HepG2 (cell line): ENCODE measurements around the gene DDR1.
"Not testable (repeated sequence)": the region's sequence is repeated elsewhere in the genome, so short reads cannot be mapped to it uniquely, and the experiment has no call there.

ENCODE experiments used
- EZH2 ChIP-seq: conservative IDR thresholded peaks from 2 replicates; pipeline ENCODE4 v1.6.1; 2012; ENCODE audit warnings: mild to moderate bottlenecking, low read depth, low read length, moderate library complexity
- NR2F2 ChIP-seq: IDR thresholded peaks from 2 replicates; pipeline ENCODE4 v1.6.1; 2012; ENCODE audit warnings: low read depth, inconsistent platforms, borderline replicate concordance
- POLR2AphosphoS5 ChIP-seq: IDR thresholded peaks from 2 replicates; pipeline ENCODE4 v1.6.1; 2012; ENCODE audit warnings: low read depth, low read length
- TCF12 ChIP-seq, 2 experiments: fragments of 450-650 bp in 1 of 2; sonication (generic) in 1 of 2; formaldehyde crosslinking in 1 of 2; IDR thresholded peaks; 2 replicates each; pipeline versions ENCODE4 v1.6.1 to v1.8.0; 2017 to 2022; ENCODE audit warnings: antibody characterized with exemption in 1 of 2, mild to moderate bottlenecking in 1 of 2, missing genetic modification reagents in 1 of 2, moderate library complexity in 1 of 2
- TEAD3 ChIP-seq: optimal IDR thresholded peaks from 2 replicates; pipeline ENCODE3; 2016; ENCODE audit warnings: borderline replicate concordance
- ZNF225 ChIP-seq: sonication (generic); formaldehyde crosslinking; IDR thresholded peaks from 2 replicates; pipeline ENCODE4 v1.4.0; 2020; ENCODE audit warnings: mild to moderate bottlenecking, missing genetic modification reagents
- ZNF274 ChIP-seq: sonication (generic); formaldehyde crosslinking; IDR thresholded peaks from 2 replicates; pipeline ENCODE4 v1.5.1; 2020; ENCODE audit warnings: mild to moderate bottlenecking, missing genetic modification reagents
- ZNF614 ChIP-seq: IDR thresholded peaks from 2 replicates; pipeline ENCODE4 v1.6.1; 2018; ENCODE audit warnings: missing biosample characterization, missing genetic modification reagents, inconsistent platforms, borderline replicate concordance
- TF ChIP-seq, protein P1 (sequence below): sonication (generic); formaldehyde crosslinking; IDR thresholded peaks from 2 replicates; pipeline ENCODE4 v1.5.0; 2020; ENCODE audit warnings: mild to moderate bottlenecking, missing genetic modification reagents
- TF ChIP-seq, protein P2 (sequence below): sonication (generic); formaldehyde crosslinking; IDR thresholded peaks from 2 replicates; pipeline ENCODE4 v1.5.0; 2020; ENCODE audit warnings: mild to moderate bottlenecking, missing genetic modification reagents, moderate library complexity
- TF ChIP-seq, protein P3 (sequence below): sonication (generic); formaldehyde crosslinking; IDR thresholded peaks from 2 replicates; pipeline ENCODE4 v1.8.1; 2022; ENCODE audit warnings: low read depth, mild to moderate bottlenecking, missing genetic modification reagents
- TF ChIP-seq, protein P4 (sequence below): sonication (generic); formaldehyde crosslinking; IDR thresholded peaks from 2 replicates; pipeline ENCODE4 v1.4.0; 2020; ENCODE audit warnings: missing genetic modification reagents

DNA sequence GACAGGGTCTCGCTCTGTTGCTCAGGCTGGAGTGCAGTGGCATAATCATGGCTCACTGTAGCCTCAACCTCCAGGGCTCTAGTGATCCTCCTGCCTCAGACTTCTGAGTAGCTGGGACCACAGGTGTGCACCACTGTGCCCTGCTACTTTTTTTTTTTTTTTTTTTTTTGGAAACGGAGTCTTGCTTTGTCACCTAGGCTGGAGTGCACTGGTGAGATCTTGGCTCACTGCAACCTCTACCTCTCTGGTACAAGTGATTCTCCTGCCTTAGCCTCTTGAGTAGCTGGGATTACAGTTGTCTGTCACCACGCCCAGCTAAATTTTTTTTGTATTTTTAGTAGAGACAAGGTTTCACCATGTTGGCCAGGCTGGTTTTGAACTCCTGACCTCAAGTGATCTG is 42.8 kb downstream of the DDR1 start:
- not testable (repeated sequence) for TF ChIP-seq TCF12 (IDR thresholded peaks at IDR 0.05); TCF12 (CRISPR knock-in tag; IDR thresholded peaks at IDR 0.05); TEAD3 (CRISPR knock-in tag); ZNF274 (CRISPR knock-in tag); POLR2AphosphoS5; ZNF225 (CRISPR knock-in tag); ZNF614 (CRISPR knock-in tag); NR2F2; EZH2
- TF ChIP-seq, protein P1, sequence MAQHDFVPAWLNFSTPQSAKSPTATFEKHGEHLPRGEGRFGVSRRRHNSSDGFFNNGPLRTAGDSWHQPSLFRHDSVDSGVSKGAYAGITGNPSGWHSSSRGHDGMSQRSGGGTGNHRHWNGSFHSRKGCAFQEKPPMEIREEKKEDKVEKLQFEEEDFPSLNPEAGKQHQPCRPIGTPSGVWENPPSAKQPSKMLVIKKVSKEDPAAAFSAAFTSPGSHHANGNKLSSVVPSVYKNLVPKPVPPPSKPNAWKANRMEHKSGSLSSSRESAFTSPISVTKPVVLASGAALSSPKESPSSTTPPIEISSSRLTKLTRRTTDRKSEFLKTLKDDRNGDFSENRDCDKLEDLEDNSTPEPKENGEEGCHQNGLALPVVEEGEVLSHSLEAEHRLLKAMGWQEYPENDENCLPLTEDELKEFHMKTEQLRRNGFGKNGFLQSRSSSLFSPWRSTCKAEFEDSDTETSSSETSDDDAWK (CRISPR knock-in tag), result not testable (repeated sequence)
- TF ChIP-seq, protein P2, sequence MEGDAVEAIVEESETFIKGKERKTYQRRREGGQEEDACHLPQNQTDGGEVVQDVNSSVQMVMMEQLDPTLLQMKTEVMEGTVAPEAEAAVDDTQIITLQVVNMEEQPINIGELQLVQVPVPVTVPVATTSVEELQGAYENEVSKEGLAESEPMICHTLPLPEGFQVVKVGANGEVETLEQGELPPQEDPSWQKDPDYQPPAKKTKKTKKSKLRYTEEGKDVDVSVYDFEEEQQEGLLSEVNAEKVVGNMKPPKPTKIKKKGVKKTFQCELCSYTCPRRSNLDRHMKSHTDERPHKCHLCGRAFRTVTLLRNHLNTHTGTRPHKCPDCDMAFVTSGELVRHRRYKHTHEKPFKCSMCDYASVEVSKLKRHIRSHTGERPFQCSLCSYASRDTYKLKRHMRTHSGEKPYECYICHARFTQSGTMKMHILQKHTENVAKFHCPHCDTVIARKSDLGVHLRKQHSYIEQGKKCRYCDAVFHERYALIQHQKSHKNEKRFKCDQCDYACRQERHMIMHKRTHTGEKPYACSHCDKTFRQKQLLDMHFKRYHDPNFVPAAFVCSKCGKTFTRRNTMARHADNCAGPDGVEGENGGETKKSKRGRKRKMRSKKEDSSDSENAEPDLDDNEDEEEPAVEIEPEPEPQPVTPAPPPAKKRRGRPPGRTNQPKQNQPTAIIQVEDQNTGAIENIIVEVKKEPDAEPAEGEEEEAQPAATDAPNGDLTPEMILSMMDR (CRISPR knock-in tag), result not testable (repeated sequence)
- TF ChIP-seq, protein P3, sequence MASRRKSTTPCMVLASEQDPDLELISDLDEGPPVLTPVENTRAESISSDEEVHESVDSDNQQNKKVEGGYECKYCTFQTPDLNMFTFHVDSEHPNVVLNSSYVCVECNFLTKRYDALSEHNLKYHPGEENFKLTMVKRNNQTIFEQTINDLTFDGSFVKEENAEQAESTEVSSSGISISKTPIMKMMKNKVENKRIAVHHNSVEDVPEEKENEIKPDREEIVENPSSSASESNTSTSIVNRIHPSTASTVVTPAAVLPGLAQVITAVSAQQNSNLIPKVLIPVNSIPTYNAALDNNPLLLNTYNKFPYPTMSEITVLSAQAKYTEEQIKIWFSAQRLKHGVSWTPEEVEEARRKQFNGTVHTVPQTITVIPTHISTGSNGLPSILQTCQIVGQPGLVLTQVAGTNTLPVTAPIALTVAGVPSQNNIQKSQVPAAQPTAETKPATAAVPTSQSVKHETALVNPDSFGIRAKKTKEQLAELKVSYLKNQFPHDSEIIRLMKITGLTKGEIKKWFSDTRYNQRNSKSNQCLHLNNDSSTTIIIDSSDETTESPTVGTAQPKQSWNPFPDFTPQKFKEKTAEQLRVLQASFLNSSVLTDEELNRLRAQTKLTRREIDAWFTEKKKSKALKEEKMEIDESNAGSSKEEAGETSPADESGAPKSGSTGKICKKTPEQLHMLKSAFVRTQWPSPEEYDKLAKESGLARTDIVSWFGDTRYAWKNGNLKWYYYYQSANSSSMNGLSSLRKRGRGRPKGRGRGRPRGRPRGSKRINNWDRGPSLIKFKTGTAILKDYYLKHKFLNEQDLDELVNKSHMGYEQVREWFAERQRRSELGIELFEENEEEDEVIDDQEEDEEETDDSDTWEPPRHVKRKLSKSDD (CRISPR knock-in tag), result not testable (repeated sequence)
- TF ChIP-seq, protein P4, sequence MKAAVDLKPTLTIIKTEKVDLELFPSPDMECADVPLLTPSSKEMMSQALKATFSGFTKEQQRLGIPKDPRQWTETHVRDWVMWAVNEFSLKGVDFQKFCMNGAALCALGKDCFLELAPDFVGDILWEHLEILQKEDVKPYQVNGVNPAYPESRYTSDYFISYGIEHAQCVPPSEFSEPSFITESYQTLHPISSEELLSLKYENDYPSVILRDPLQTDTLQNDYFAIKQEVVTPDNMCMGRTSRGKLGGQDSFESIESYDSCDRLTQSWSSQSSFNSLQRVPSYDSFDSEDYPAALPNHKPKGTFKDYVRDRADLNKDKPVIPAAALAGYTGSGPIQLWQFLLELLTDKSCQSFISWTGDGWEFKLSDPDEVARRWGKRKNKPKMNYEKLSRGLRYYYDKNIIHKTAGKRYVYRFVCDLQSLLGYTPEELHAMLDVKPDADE (CRISPR knock-in tag), result not testable (repeated sequence)
